Measurements from ENCODE around the gene ADGRG2. TPM values are rescaled to one million over a fixed set of nuclear protein-coding genes. Genes with fewer than 3 reads are reported as not detected.

The ADGRG2 gene
- total and polyA plus RNA-seq, 9 of the 15 experiments (the other 6 are each of a cell fraction or from before 2014, with no cell fraction given), result 0.03 TPM; not detected in 8

DNA sequence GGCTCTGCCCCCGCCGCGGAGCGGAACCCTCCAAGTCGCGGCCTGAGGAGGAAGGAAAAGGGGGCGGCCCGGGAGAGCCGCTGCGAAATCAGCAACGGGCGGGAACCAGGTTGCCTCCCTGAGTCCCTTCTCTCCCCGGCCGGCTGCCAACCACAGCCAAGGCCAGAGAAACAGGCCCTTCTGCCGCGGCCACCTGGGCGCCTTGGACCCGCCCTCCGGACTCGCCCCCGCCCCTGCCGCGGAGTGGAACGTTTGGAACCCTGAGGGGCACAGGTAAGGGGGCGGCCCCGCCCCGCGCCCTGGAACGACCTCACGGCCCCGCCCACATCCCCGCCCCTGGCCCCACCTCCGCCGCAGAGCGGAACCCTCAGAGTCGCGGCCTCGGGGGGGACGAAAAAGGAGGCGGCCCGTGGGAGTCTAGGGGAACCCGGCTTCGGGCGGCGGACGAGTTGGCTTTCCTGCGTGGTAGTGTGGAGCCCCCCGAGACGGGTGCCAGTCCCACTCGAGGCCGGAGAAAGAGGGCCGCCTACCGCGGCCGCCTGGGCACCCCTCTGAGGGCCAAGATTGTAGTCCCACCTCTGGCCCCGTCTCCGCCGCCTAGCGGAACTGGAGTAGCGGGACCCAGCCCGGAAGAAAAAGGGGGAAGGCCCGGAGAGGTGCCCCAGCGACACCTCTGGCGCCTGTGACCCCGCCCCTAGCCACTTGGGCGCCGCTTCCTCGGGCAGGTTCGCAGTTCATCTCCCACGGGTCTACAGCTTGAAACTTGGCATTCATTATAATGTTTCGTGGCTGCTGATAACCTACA, 137.7 kb downstream of the ADGRG2 start (continued):
- TF ChIP-seq ZNF57 (CRISPR knock-in tag; IDR thresholded peaks at IDR 0.05) (no peak), HMG20A (CRISPR knock-in tag; conservative IDR thresholded peaks at IDR 0.05) (no peak), ZNF174 (CRISPR knock-in tag; IDR thresholded peaks at IDR 0.05) (no peak), NR2F6 (CRISPR knock-in tag; IDR thresholded peaks at IDR 0.05) (no peak), ZNF584 (CRISPR knock-in tag; IDR thresholded peaks at IDR 0.05; ENCODE audit: low read depth) (no peak), ZZZ3 (IDR thresholded peaks at IDR 0.05) (no peak), PRDM10 (IDR thresholded peaks at IDR 0.05; ENCODE audit: partially characterized antibody) (peak; percentile 99), SAFB (IDR thresholded peaks at IDR 0.05; ENCODE audit: borderline replicate concordance, low read depth, low read length) (peak; percentile 49; the same call in 1 of the 2 replicates), ZNF444 (CRISPR knock-in tag; IDR thresholded peaks at IDR 0.05) (no peak), NR3C1 (CRISPR knock-in tag; IDR thresholded peaks at IDR 0.05) (no peak), RFX7 (CRISPR knock-in tag; IDR thresholded peaks at IDR 0.05) (no peak), ESRRA (IDR thresholded peaks at IDR 0.05; ENCODE audit: borderline replicate concordance, low read depth) (0 out of 2 replicates have a peak, but pooled peaks have one; percentile 13), SIN3B (IDR thresholded peaks at IDR 0.05; ENCODE audit: low read depth) (peak; percentile 93), SAFB2 (IDR thresholded peaks at IDR 0.05; ENCODE audit: borderline replicate concordance, low read depth, low read length, severe bottlenecking) (no peak), ZNF408 (CRISPR knock-in tag; IDR thresholded peaks at IDR 0.05; ENCODE audit: low read depth) (no peak), NFE2 (IDR thresholded peaks at IDR 0.05; ENCODE audit: low read depth) (no peak), TCF3 (CRISPR knock-in tag; IDR thresholded peaks at IDR 0.05) (no peak), ZNF785 (CRISPR knock-in tag; IDR thresholded peaks at IDR 0.05) (no peak), ZNF561 (CRISPR knock-in tag; conservative IDR thresholded peaks at IDR 0.05) (no peak), CBX8 (IDR thresholded peaks at IDR 0.05; ENCODE audit: borderline replicate concordance, extremely low read depth, low read depth, low read length, poor library complexity, severe bottlenecking) (no peak)
- TF ChIP-seq, protein P1, sequence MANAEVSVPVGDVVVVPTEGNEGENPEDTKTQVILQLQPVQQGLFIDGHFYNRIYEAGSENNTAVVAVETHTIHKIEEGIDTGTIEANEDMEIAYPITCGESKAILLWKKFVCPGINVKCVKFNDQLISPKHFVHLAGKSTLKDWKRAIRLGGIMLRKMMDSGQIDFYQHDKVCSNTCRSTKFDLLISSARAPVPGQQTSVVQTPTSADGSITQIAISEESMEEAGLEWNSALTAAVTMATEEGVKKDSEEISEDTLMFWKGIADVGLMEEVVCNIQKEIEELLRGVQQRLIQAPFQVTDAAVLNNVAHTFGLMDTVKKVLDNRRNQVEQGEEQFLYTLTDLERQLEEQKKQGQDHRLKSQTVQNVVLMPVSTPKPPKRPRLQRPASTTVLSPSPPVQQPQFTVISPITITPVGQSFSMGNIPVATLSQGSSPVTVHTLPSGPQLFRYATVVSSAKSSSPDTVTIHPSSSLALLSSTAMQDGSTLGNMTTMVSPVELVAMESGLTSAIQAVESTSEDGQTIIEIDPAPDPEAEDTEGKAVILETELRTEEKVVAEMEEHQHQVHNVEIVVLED (CRISPR knock-in tag; IDR thresholded peaks at IDR 0.05), result no peak
- TF ChIP-seq, protein P2, sequence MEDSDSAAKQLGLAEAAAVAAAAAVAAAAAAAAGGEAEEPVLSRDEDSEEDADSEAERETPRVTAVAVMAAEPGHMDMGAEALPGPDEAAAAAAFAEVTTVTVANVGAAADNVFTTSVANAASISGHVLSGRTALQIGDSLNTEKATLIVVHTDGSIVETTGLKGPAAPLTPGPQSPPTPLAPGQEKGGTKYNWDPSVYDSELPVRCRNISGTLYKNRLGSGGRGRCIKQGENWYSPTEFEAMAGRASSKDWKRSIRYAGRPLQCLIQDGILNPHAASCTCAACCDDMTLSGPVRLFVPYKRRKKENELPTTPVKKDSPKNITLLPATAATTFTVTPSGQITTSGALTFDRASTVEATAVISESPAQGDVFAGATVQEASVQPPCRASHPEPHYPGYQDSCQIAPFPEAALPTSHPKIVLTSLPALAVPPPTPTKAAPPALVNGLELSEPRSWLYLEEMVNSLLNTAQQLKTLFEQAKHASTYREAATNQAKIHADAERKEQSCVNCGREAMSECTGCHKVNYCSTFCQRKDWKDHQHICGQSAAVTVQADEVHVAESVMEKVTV (CRISPR knock-in tag; IDR thresholded peaks at IDR 0.05), result no peak

Data from K562 (cell line).